ENCODE results near the gene CBL.
"Not testable (repeated sequence)": the region's sequence is repeated elsewhere in the genome, so short reads cannot be mapped to it uniquely, and the experiment has no call there.

Gene CBL

GRCh38 chr11:119205574-119206510 lies at the start of gene CBL:
Gene CBL, plus strand, starts transcription at chr11:119206339. Its CDS starts 79 bp downstream, at chr11:119206418.
- peak; percentile 64 for DNase-seq

DNA sequence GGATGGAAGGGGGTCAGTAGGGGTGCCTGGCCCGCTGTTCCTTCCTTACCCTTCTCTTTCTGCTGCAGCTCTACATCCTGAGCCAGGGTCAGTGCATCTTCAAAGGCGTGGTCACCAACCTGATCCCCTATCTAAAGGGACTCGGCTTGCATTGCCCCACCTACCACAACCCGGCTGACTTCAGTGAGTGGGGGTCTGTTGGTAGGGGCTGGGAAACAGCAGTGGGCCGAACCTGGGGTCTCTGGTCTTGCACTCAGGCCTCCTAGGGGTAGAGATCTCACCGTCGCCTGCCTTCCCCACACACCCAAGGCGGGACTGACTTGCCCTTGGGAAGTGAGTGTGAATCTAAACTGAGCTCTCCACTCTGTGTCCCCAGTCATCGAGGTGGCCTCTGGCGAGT lies 49.6 kb upstream of the CBL start:
- DNase-seq: no peak

- no peak for DNase-seq
Observed at GRCh38 chr11:119157063-119157462, 49.1 kb upstream of the CBL start.

DNA sequence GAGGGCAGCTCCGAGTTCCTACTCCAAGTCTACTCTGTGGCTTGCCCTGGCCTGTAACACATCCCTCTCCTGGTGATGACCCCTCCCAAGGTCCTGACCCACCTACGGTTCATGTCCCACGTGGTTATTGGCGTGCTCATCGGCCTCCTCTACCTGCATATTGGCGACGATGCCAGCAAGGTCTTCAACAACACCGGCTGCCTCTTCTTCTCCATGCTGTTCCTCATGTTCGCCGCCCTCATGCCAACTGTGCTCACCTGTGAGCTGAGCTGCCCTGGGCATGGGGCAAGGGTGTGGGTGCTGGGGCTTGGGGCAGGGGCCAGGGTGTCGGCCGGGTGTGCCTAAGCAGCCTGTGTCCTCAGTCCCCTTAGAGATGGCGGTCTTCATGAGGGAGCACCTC lies 47.7 kb upstream of the CBL start:
- no peak for DNase-seq

GRCh38 chr11:119160151-119160550 lies 46.0 kb upstream of the CBL start:
- no peak for DNase-seq

DNA sequence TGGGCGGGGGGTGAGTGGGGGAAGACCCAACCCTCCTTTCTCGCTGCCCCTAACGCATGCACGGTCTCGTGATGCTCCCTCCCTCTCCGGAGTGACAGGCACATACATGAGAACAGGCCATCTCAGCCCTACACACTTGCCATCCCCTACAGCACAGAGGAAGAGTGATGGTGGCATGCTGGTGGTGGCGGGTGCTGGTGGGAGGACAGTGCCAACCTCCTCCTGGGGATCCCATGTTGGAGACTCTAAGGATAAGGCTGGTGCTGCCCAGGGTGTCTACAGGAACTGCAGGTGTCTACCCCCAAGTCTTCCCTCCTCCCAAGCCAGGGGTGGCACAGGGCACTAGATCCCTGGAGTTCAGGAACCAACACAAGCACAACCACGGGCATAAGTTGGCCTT lies 44.3 kb upstream of the CBL start:
- DNase-seq: no peak

- DNase-seq: no peak
Observed at GRCh38 chr11:119166368-119167076, 39.6 kb upstream of the CBL start.

GRCh38 chr11:119167077-119167458 lies 39.1 kb upstream of the CBL start:
- DNase-seq: not testable (repeated sequence)

DNA sequence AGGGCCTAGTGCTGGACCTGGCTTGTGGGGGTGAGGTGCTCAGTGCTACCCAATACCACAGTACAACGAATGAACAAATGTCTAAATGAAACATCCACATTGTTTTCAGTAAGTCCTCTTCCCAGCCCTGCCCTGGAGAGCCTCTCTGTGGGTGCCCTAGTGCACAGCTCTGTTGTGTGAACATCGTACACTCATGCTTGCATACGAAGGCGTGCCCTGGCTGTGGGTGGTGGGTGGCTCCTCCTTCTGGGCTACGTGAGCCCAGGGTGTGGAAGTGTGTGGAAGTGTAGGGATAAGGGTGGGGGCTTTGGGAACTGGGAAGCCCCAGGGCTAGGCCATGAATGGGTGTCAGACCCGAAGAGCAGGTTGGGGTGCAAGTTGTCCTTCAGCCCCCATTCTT lies 38.2 kb upstream of the CBL start:
- no peak for DNase-seq

- no peak for DNase-seq
Observed at GRCh38 chr11:119168471-119169281, 37.5 kb upstream of the CBL start, which contains the start of gene NLRX1. Gene NLRX1, plus strand, starts transcription at chr11:119168725. Its CDS starts 2,679 bp downstream, at chr11:119171404.

GRCh38 chr11:119169282-119169719 lies 36.8 kb upstream of the CBL start:
- DNase-seq: no peak

DNA sequence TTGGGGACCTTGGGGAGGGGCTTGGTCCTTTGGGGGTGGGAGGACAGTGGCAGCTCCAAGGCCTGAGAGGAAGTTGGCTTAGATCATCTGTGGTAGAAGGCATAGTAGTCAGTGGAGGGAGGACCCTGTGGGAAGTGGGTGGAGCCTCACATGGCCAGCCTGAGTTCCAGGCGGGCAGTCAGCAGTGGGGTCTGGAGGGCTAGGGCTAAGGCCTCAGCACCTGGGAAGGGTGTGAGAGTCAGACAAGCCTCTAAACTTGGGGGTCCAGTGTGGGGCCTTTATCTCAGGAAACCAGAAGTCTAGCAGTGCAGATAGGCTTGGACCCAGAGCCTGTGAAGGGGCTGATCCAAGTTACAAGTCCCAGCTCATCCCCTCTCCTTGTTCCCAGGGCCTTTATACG lies 33.6 kb upstream of the CBL start:
- no peak for DNase-seq

DNA sequence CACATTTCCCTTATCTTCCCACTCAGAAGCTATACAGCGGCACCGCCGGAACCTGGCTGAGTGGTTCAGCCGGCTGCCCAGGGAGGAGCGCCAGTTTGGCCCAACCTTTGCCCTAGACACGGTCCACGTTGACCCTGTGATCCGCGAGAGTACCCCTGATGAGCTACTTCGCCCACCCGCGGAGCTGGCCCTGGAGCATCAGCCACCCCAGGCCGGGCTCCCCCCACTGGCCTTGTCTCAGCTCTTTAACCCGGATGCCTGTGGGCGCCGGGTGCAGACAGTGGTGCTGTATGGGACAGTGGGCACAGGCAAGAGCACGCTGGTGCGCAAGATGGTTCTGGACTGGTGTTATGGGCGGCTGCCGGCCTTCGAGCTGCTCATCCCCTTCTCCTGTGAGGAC lies 32.7 kb upstream of the CBL start:
- DNase-seq: no peak

- peak; percentile 54 for DNase-seq
Observed at GRCh38 chr11:119175493-119176077, 30.6 kb upstream of the CBL start.

- no peak for DNase-seq
Observed at GRCh38 chr11:119178166-119178680, 27.9 kb upstream of the CBL start.

DNA sequence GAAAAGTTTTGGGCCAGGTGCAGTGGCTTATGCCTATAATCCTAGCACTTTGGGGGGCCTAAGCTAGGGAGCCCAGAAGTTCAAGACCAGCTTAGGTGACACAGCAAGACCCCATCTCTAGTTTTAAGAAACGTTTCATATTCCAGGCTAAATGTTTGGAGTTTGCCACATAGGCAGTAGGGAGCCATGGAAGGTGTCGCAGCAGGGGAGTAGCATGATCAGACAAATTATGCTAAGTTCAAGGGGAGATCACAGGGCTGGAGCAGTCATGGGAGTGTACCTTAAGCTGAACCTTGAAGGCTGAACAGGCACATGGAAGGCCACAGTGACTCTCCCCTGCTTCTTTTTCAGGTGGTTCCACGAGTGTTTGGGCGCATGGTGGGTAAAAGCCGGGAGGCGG lies 26.8 kb upstream of the CBL start:
- DNase-seq: no peak

- DNase-seq: peak; percentile 86
Observed at GRCh38 chr11:119179983-119180382, 26.2 kb upstream of the CBL start.

DNA sequence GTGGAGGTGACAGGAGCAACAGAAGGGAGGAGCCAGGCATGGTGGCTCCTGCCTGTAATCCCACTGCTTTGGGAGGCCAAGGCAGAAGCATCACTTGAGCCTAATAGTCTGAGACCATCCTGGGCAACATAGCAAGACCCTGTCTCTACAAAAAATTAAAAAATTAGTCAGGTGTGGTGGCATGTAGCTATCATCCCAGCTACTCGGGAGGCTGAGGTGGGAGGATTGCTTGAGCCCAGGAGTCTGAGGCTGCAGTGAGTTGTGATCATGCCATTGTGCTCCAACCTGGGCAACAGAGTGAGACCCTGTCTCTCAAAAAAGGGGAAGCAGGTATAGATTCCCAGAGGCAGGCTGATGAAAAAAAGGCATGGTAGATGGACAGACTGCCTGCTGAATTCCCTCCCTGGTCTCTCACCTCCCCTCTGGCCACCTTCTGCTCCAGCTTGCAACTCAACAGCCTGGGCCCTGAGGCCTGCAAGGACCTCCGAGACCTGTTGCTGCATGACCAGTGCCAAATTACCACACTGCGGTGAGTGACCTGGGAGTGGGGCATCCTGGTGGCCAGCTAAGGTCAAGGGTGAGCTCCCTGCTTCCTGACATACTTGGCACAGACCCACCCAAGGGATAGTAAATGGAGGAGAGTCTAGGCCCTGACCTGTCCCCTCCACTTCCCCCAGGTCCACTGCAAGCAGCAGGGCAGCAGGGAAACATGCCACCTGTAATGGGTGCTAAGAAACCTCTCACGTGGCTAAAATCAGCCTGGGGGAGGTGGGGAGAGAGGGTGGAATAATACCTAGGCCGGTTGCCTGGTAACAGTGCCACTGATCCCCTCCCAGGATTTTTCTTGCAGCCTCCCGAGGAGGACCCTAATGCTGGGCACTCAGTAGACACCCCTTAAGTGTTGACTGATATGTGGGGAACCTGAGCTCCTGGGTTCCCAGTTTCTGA lies 25.1 kb upstream of the CBL start:
- DNase-seq: no peak

DNA sequence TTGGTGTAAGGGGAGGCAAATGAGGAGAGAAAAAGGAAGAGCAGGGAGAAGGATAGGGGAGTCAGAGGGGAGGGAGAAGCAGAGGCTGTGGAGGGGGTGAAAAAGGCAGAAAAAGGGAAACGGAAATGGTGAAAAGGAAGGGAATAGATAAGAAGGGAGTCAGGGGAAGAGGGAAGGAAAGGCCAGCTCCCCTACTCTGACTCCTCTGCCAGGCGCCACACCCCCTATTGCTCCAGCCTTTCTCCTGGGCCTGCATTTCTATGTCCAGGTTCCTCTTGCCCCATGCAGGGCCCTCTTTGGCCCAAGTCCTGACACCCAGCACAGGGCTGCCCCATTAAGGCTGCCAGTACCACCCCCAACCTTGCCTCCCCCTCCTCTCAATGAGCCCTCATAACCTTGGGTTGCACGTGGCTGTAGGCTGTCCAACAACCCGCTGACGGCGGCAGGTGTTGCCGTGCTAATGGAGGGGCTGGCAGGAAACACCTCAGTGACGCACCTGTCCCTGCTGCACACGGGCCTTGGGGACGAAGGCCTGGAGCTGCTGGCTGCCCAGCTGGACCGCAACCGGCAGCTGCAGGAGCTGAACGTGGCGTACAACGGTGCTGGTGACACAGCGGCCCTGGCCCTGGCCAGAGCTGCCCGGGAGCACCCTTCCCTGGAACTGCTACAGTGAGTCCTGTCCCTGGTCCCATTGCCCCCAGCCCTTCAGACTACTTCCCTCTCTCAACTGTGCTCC lies 24.3 kb upstream of the CBL start:
- DNase-seq: no peak

GRCh38 chr11:119184399-119184798 lies 21.7 kb upstream of the CBL start:
- DNase-seq: not testable (repeated sequence)

Data from SHP77 treated with DMSO at 0.1 percent for 48 hours (cell line).